ENCODE measurements around the gene PANK2. TPM values are rescaled to one million over a fixed set of nuclear protein-coding genes. Genes with fewer than 3 reads are reported as not detected.

The PANK2 gene
- total RNA-seq, 1 experiment from 2014 or later, result 41.6 TPM

GRCh38 chr20:3862333-3862732, 26.9 kb upstream of the PANK2 start:
- CTCF ChIA-PET, result no interaction called here

GRCh38 chr20:3863317-3863716, 25.9 kb upstream of the PANK2 start:
- TF ChIP-seq JUND (IDR thresholded peaks at IDR 0.05) (no peak), CTCF (IDR thresholded peaks at IDR 0.05 in 2 of 3, conservative IDR thresholded peaks at IDR 0.05 in 1 of 3; ENCODE audit: borderline replicate concordance in 1 of 3, insufficient read depth in 1 of 3, low read depth in 2 of 3, low read length in 2 of 3) (no peak), POLR2AphosphoS5 (IDR thresholded peaks at IDR 0.05; ENCODE audit: low read depth, low read length) (0 out of 2 replicates have a peak, but pooled peaks have one; percentile 7)

More at GRCh38 chr20:3862333-3862732, 26.9 kb upstream of the PANK2 start:
- BruUV-seq (replicated peaks), result no TSS peak
- POLR2A ChIA-PET, result no interaction called here
- no peaks in the 10 kb centered on the region for H4K20me1 ChIP-seq (ENCODE audit: insufficient read depth)
- RAD21 ChIA-PET (ENCODE audit: low non-redundant PET in 1 of 2, low total read pairs in 2 of 2, uncharacterized antibody in 2 of 2, unreplicated experiment in 2 of 2), result no interaction called here
- H3K36me3 ChIP-seq (ENCODE audit: control insufficient read depth in 1 of 2, insufficient read depth in 2 of 2, low read length in 2 of 2), result peaks cover 54 to 77% of the 10 kb centered on the region in 2 experiments
- ATAC-seq (no peak), DNase-seq (ENCODE audit: low read depth, low spot score) (no peak)
- H3K4me3 ChIP-seq (replicated peaks in 1 of 2; ENCODE audit: low read depth in 1 of 2, low read length in 2 of 2), result no peak overlapping the region
- H3K27ac ChIP-seq (ENCODE audit: low read depth, low read length), result no peak overlapping the region
- H3K9me2 ChIP-seq (ENCODE audit: insufficient read depth), result no peaks in the 10 kb centered on the region
- no peak overlapping the region for H2AFZ ChIP-seq (ENCODE audit: low read depth, low read length, poor library complexity, severe bottlenecking)
- no peaks in the 10 kb centered on the region for H3K4me1 ChIP-seq (ENCODE audit: control insufficient read depth in 1 of 2, insufficient read depth in 2 of 2, low read length in 2 of 2)
- TF ChIP-seq TCF7L2 (IDR thresholded peaks at IDR 0.05; ENCODE audit: borderline replicate concordance, extremely low read depth, insufficient read depth, insufficient read length) (no peak), SIN3A (IDR thresholded peaks at IDR 0.05; ENCODE audit: low read depth) (no peak), CEBPB (IDR thresholded peaks at IDR 0.05; ENCODE audit: low read depth) (no peak), ATF3 (IDR thresholded peaks at IDR 0.05) (no peak), EZH2phosphoT487 (IDR thresholded peaks at IDR 0.05; ENCODE audit: borderline replicate concordance) (no peak), RAD21 (IDR thresholded peaks at IDR 0.05; ENCODE audit: low read depth) (no peak), FOSL1 (IDR thresholded peaks at IDR 0.05; ENCODE audit: low read depth) (no peak)
- H3K9ac ChIP-seq (ENCODE audit: low read length), result no peak overlapping the region
- peaks cover 0 to 7% of the 10 kb centered on the region in 2 experiments; a peak in 1 of 4 replicates for H3K9me3 ChIP-seq (ENCODE audit: control insufficient read depth in 1 of 2, insufficient read depth in 1 of 2, low read depth in 1 of 2, low read length in 2 of 2)
- peaks cover 27% of the 10 kb centered on the region for H3K79me2 ChIP-seq (ENCODE audit: insufficient read depth, low read length)
- H3K27me3 ChIP-seq (ENCODE audit: insufficient read depth, low read length), result no peaks in the 10 kb centered on the region
- no peak overlapping the region for H3K4me2 ChIP-seq (ENCODE audit: low read length)
- intact Hi-C loops (cut with micrococcal nuclease), result no loop called here

More at GRCh38 chr20:3863317-3863716, 25.9 kb upstream of the PANK2 start:
- peaks cover 17% of the 10 kb centered on the region; the same call in 1 of the 2 replicates for H3K79me2 ChIP-seq (ENCODE audit: insufficient read depth, low read length)
- POLR2A ChIA-PET, result no interaction called here
- RAD21 ChIA-PET (ENCODE audit: low non-redundant PET in 1 of 2, low total read pairs in 2 of 2, uncharacterized antibody in 2 of 2, unreplicated experiment in 2 of 2), result no interaction called here
- BruUV-seq (replicated peaks), result no TSS peak
- no peak overlapping the region for H2AFZ ChIP-seq (ENCODE audit: low read depth, low read length, poor library complexity, severe bottlenecking)
- H3K27me3 ChIP-seq (ENCODE audit: insufficient read depth, low read length), result no peaks in the 10 kb centered on the region
- no peaks in the 10 kb centered on the region for H3K4me1 ChIP-seq (ENCODE audit: control insufficient read depth in 1 of 2, insufficient read depth in 2 of 2, low read length in 2 of 2)
- H4K20me1 ChIP-seq (ENCODE audit: insufficient read depth), result no peaks in the 10 kb centered on the region
- peaks cover 0 to 7% of the 10 kb centered on the region in 2 experiments; a peak in 1 of 4 replicates for H3K9me3 ChIP-seq (ENCODE audit: control insufficient read depth in 1 of 2, insufficient read depth in 1 of 2, low read depth in 1 of 2, low read length in 2 of 2)
- H3K9ac ChIP-seq (ENCODE audit: low read length), result no peak overlapping the region
- H3K36me3 ChIP-seq (ENCODE audit: control insufficient read depth in 1 of 2, insufficient read depth in 2 of 2, low read length in 2 of 2), result peaks cover 46 to 67% of the 10 kb centered on the region in 2 experiments
- no peak overlapping the region for H3K27ac ChIP-seq (ENCODE audit: low read depth, low read length)
- DNase-seq (ENCODE audit: low read depth, low spot score) (no peak), ATAC-seq (no peak)
- CTCF ChIA-PET, result no interaction called here
- intact Hi-C loops (cut with micrococcal nuclease), result no loop called here
- H3K9me2 ChIP-seq (ENCODE audit: insufficient read depth), result no peaks in the 10 kb centered on the region
- H3K4me2 ChIP-seq (ENCODE audit: low read length), result no peak overlapping the region
- no peak overlapping the region for H3K4me3 ChIP-seq (replicated peaks in 1 of 2; ENCODE audit: low read depth in 1 of 2, low read length in 2 of 2)
